Liver (tissue), 3 donors: ENCODE measurements around the gene ANKS3.

ENCODE experiments used
- CTCF ChIP-seq: fragments of 150-350 bp; IDR thresholded peaks from 2 replicates; pipeline ENCODE4 v1.5.1; 2017; ENCODE audit warnings: improper control_type of control experiment, low read depth, low read length; ENCODE audit not compliant: missing input control
- EGR1 ChIP-seq, 2 donors: IDR thresholded peaks; 2 replicates each; pipeline ENCODE4 v1.6.1; 2016 to 2018; ENCODE audit warnings: antibody characterized with exemption in 2 of 2, low read depth in 2 of 2
- FOXA1 ChIP-seq: IDR thresholded peaks from 2 replicates; pipeline ENCODE4 v1.6.1; 2016; ENCODE audit warnings: antibody characterized with exemption
- FOXA2 ChIP-seq: IDR thresholded peaks from 2 replicates; pipeline ENCODE4 v1.6.1; 2016; ENCODE audit warnings: antibody characterized with exemption
- GABPA ChIP-seq, 2 donors: IDR thresholded peaks in 1 of 2; conservative IDR thresholded peaks in 1 of 2; 2 replicates each; pipeline ENCODE4 v1.6.1; 2016; ENCODE audit warnings: antibody characterized with exemption in 2 of 2, mild to moderate bottlenecking in 1 of 2, moderate library complexity in 1 of 2
- JUND ChIP-seq, 2 donors: IDR thresholded peaks; 2 replicates each; pipeline ENCODE4 v1.6.1; 2016; ENCODE audit warnings: antibody characterized with exemption in 2 of 2
- MAX ChIP-seq: IDR thresholded peaks from 2 replicates; pipeline ENCODE4 v1.6.1; 2016; ENCODE audit warnings: antibody characterized with exemption
- RAD21 ChIP-seq, 2 donors: IDR thresholded peaks; 2 replicates each; pipeline ENCODE4 v1.6.1; 2016; ENCODE audit warnings: antibody characterized with exemption in 2 of 2, mild to moderate bottlenecking in 2 of 2
- REST ChIP-seq: IDR thresholded peaks from 2 replicates; pipeline ENCODE4 v1.6.1; 2016; ENCODE audit warnings: antibody characterized with exemption, mild to moderate bottlenecking
- TAF1 ChIP-seq: conservative IDR thresholded peaks from 2 replicates; pipeline ENCODE4 v1.6.1; 2016; ENCODE audit warnings: antibody characterized with exemption, mild to moderate bottlenecking
- YY1 ChIP-seq: IDR thresholded peaks from 2 replicates; pipeline ENCODE4 v1.6.1; 2016; ENCODE audit warnings: antibody characterized with exemption, mild to moderate bottlenecking
- ZBTB33 ChIP-seq: IDR thresholded peaks from 2 replicates; pipeline ENCODE4 v1.6.1; 2016; ENCODE audit warnings: antibody characterized with exemption
- donor health status: healthy.
- donor health status: healthy.

- TF ChIP-seq CTCF (no peak), MAX (no peak), REST (no peak), JUND (IDR thresholded peaks at IDR 0.05) (no peak), TAF1 (no peak), ZBTB33 (no peak), RAD21 (IDR thresholded peaks at IDR 0.05) (no peak), YY1 (no peak), EGR1 (IDR thresholded peaks at IDR 0.05; ENCODE audit: low read depth in 2 of 2) (no peak), FOXA1 (no peak), FOXA2 (no peak), GABPA (IDR thresholded peaks at IDR 0.05 in 1 of 2, conservative IDR thresholded peaks at IDR 0.05 in 1 of 2) (no peak)
Observed at GRCh38 chr16:4760221-4760910, 26.3 kb upstream of the ANKS3 start.
